Left forelimb (tissue), 1 donor: ENCODE results near the gene LMNA.
A peak's percentile ranks its signal among the peaks of the same experiment; 100 is the strongest.

Experiments
- DNase-seq: peaks from one replicate; pipeline ENCODE4 v3.0.0-alpha.2; 2018; ENCODE audit warnings: low spot score

The LMNA gene

GRCh38 chr1:156081917-156082308, 32.6 kb upstream of the LMNA start:
- DNase-seq, result peak; percentile 68

GRCh38 chr1:156082309-156083091, 32.0 kb upstream of the LMNA start, which contains the start of gene MEX3A:
Gene MEX3A (minus strand): TSS chr1:156082465. CDS start chr1:156081998, 467 bp downstream.
- peak; percentile 97 for DNase-seq

DNA sequence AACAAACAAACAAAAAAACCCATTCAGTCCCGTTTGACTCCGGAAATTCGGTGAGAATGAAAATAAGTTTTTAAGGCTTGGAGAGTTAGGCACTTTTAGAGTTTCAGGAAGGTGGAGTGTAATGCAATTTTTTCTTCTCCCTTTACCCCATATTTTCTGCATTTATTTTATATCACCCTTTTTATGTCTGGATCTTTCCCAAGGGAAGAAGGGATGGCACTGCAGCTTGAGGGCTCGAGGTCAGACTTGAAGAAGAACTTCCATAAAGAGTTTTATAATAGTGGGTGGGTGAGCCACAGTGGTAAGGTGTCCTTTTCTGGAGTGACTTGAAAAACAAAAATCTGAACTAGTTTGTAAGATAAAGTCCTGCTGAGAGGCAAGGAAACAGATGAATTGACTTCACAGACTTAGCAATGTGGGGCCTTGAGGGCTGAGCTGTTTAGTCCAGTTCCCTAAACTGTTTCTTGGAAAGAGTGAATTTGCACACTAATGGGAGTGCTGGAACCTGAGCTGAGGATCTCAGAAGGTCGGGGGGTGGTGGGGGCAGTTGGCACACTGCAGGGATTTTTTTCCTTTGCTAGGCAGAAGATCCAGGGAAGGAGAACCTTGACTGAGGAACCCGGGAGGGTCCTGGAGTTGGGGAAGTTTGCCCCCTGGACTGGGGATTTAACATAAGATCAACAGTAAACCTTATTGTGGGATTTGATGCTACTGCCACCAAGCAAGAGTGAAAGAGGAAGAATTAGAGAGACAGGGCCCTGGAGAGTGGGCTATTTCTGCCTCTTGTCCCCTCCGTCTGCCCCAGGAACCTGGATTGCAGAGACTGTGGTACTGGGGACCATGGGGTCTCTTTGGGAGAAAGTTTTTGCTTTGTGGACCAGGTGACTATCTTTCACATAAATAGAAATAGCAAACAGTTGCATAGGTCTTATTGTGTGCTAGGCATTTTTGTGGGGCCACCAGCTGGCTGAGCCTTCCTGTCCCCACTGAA, 30.4 kb upstream of the LMNA start:
- DNase-seq, result no peak

- no peak for DNase-seq
Observed at GRCh38 chr1:156086256-156086662, 28.3 kb upstream of the LMNA start.

DNA sequence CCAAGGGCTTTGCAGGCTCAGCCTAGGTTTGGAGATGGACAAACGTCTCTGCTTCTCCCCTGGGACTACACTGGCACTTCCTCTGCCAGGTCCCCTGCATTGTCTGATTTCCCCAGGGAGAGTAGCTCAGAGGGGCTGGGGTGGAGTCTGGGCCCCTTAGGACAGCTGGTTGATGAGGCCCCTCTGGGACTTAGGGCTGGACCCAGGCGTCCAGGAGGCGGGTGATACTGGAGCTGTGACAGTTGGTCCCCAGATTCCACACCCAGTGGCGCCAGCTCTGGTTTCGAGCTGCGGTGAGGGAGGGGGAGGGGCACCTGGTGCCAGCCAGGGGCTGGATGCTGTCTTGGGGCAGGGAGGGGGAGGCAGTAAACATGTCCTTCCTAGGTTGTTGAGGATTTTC, 24.8 kb upstream of the LMNA start:
- DNase-seq, result no peak

DNA sequence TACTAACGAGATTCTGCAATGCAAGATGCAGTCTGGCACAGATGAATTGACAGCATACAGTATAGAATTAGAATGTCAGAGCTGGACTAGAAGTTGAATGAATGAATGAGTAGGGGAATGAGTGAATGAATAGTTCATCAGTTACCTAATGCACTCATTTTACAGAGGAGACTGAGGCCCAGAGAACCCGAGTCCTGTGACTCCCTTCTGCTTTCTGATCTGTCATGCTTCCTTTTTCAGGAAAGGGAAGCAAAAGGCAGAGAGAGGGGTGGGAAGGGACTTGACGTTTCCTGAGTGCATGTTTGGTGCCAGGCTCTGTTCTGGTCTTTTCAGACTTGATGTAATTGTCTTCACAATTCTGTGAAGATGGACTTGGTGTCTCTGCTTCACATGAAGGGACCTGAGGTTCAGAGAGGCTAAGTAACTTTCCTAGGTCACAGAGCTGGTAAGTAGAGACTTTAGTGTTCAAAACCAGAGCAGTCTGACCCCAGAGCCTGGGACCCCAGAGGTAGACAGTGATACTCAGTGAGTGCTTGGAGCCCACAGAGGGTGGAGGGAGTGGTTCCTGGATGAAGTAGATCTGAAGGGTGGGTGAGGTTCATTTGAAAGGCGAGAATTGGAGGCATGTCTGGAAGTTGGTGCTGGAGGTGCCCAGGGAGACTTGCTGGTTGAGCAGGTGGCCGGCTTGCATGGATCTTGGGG, 24.2 kb upstream of the LMNA start:
- no peak for DNase-seq

DNA sequence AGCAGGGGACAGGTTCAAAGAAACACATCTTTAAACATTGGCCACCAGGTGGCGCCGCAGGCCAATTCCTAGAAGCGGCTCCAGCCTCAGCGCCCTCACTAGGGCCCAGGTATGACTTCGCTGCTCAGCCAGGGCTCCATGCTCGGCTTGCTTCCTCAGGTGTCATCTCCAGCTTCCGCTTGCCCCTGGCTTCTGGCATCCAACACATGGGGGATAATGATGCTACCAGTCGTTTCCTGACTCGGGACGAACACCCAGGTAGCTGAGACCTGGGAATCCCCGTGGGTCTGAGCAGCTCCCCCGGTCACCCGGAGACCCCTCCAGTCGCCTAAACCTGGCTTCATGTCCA, 23.7 kb upstream of the LMNA start:
- DNase-seq, result peak; percentile 84

DNA sequence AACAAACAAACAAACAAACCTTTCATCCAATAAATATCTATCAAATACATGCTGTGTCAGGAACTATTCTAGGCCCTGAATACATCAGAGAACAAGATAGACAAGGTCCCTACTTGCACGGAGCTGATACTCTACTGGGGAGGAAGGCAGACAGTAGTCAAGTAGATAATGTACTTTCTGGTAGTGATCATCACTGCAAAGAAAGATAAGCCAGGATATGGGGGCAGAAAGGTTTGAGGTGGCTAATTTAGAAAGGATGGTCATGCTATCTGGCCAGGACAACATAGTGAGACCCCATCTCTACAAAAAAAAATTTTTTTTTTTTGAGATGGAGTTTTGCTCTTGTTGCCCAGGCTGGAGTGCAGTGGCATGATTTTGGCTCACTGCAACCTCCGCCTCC, 22.9 kb upstream of the LMNA start:
- DNase-seq, result no peak

DNA sequence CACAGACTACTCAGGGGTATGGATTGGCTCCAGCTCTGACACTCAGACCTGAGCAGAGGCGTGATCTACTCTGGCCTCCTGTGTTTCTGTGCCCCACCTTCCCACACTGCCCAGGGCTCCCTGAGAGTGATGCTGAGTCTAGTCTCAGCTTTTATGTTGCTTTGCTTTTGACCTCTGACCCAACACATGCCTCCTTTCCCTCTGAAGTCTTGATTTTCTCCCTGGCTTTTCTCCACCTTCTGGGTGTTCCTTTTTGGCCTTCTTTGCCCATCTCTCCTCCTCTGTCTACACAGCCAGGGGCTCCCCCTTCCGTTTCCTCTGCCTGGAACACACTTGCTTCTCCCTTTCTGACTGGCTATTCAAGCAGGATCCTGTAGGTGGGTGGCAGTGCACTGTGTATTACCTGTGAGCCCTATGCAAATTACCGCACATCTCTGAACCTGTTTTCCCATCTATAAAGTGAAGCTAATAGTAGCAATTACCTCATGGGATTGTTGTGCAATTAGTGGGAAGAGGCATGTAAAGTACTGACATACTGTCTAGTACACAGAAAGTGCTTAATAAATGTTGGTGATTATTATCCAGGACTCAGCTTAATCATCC, 18.5 kb upstream of the LMNA start:
- DNase-seq, result no peak

GRCh38 chr1:156096640-156097391, 17.7 kb upstream of the LMNA start:
- DNase-seq, result peak; percentile 91

GRCh38 chr1:156097499-156098178, 16.9 kb upstream of the LMNA start:
- DNase-seq, result no peak

DNA sequence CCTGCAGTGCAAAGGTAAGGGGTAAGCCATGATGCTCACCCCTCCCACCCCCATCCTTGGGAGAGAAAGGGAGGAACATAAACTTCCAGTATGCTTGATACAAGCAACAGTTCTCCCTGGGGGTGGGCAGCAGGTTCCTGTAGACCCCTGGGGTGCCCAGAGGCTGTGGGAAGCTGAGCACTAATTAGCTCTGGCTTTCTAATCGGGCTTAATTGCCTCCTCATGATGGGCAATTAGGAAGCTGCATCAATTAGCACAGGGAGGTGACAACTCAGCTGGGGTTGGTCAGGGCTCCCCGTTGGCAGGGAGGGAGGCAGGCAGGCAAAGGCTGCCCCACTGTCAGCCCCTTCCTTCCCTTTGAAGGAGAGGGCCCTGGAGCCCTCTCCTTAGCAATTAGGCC, 15.7 kb upstream of the LMNA start:
- no peak for DNase-seq

DNA sequence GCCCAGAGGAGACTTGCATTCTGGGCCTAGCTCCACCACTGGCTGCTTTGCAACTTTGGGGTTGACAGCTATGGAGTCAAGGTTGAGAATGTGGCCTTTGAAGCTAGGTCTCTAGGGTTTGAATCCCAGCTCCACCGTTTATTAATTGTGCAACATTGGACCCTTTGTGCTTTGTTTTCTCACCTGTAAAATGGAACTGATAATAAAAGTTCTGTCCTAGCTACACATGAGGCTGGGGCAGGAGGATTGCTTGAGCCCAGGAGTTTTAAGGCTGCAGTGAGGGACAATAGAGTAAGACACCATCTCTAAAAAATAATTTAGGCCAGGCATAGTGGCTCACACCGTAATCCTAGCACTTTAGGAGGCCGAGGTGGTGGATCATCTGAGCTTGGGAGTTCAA, 15.2 kb upstream of the LMNA start:
- no peak for DNase-seq

DNA sequence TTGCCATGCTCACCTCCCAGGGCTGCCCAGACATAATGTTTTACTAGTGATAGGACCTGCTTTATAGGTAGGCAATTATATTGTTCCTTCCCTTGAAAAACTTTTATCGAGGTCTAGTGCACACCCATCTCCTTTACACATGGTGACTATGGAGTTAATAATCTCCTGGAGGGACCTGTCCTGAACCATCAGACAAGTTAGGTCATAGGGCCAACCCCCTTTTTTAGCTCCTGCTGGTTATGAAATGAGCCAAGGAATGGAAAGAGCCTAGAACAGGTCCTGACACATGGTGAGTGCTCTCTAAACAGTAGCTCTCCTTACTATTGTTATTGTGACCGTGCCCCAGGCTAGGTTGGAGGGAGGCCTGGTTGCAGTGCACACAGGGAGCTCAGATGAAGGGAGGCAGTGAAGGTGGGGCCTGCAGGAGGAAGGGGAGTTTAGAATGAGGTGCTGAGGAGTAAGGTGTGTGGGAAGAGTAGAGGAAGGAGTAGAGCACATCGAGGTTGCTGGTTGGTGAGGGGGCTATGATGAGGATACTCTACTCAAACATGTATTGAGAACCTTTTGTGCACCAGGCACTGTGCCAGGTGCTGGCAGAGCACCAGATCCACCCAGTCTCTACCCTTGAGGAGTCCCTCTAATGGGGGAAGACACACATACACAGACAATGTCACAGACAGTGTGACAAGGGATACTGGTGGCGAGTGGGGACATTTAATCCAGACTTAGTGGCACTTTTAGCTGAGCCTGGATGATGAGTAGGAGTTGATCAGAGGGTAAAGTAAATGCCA, 14.1 kb upstream of the LMNA start:
- no peak for DNase-seq

DNA sequence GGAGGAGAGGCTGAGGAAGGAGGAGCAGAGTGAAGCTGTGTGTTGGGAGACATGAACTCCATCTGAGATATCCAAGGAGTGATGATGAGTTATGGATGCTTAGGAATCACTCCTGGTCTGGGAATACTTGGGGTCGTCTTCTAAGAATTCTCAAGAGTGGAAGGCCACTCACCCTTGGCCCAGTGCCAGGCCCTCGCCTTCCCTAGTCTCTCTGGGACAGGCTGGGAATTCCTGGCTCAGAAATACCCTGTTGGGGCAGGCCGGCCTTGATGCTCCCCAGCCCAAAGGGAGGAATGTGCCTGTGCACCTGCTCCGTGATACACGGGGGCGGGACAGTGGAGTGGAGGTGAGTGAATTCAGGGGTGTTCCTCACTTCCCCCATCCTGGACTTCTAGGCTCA, 12.6 kb upstream of the LMNA start:
- DNase-seq, result no peak

GRCh38 chr1:156102633-156103511, 11.6 kb upstream of the LMNA start:
- peak; percentile 71 for DNase-seq

- peak; percentile 82 for DNase-seq
Observed at GRCh38 chr1:156103521-156103947, 11.0 kb upstream of the LMNA start.

GRCh38 chr1:156104065-156104810, 10.3 kb upstream of the LMNA start:
- peak; percentile 87 for DNase-seq
